GM21423 (cell line): ENCODE data around the gene INTS2.
"Not testable (repeated sequence)": the region's sequence is repeated elsewhere in the genome, so short reads cannot be mapped to it uniquely, and the experiment has no call there.

Experiments used
- ATAC-seq: cut with Tn5 transposase; IDR thresholded peaks from one replicate; pipeline ENCODE4 v1.9.1; 2021; ENCODE audit warnings: mild to moderate bottlenecking, moderate library complexity; ENCODE audit not compliant: unreplicated experiment

The INTS2 gene

DNA sequence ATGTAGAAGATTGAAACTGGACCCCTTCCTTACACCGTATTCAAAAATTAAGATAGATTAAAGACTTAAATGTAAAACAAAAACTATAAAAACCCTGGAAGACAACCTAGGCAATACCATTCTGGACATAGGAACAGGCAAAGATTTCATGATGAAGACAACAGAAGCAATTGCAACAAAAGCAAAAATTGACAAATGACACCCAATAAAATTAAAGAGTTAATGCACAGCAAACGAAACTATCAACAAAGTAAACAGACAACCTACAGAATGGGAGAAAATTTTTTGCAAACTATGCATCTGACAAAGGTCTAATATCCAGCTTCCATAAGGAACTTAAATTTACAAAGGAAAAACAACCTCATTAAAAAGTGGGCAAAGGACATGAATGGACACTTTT lies 101.6 kb downstream of the INTS2 start:
- not testable (repeated sequence) for ATAC-seq

DNA sequence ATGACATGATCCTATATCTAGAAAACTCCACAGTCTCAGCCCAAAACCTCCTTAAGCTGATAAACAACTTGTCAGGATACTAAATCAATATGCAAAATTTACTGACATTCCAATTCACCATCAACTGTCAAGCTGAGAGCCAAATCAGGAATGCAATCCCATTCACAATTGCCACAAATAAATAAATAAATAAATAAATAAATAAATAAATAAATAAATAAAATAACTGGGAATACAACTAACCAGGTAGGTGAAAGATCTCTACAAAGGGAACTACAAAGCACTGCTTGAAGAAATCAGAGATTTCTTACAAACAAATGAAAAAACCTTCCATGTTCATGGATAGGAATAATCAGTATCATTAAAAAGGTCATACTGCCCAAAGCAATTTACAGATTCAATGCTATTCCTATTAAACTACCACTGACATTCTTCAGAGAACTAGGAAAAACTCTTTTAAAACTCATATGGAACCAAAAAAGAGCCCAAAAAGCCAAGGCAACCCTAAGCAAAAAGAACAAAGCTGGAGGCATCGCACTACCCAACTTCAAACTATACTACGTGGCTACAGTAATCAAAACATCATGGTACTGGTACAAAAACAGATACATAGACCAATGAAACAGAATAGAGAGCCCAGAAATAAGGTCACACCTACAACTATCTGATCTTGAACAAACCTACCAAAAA lies 102.2 kb downstream of the INTS2 start:
- no peak for ATAC-seq

DNA sequence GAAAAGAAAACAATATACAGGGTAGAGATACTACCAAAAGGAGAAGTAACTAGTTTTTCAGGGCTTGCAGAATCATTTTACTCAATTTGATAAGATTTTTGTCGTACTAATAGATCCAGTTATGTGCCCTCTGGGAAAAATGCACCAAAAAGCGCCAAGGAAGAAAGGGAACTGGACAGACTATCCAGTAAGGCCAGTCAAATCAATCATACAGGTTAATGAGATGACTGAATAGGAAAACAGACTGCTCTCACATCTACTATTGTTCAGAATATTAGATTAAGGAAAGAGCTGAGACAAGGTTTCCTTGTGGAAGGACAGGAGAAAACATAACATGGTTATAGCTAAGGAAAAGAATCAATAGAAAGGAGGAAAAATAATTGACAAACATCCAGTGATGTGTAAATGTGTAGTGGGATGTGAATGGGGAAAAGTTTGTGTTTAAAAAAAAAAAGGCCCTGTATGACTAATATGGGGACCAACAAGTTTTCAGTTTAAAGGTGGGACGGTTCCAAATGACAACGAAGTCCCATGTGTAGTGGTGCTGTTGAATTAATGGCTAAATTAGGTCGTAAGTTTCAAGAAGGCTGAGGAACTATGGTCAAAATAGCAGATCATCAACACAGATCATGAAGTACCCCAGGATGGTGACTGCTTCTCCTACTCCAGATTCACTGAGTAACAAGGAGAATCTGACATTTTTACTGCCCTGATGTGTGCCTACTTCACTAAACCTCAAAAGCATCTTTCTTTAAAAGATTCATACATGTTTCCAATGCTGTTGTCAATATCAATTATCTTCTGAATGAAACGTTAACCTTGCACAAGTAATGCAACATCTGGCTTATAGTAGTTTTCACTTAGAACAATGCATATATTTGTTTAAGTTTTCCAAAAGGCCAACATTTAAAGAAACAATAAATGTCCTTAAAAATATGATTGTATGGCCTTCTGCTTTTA lies 105.2 kb downstream of the INTS2 start:
- ATAC-seq, result no peak

DNA sequence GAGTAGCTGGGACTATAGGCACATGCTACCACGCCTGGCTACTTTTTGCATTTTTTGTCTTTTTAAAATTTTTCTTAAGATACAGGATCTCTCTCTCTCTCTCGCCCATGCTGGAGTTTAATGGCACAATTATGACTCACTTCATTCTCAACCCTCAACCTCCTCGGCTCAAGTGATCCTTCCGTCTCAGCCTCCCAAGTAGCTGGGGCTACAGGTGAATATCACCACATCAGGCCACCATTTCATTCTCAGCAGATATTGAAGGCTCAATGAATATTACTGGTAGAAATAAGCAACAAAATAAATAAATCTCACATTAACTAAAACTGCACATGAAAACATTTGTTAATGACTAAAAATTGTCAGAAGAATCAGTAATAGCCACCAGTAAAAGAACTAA lies 106.1 kb downstream of the INTS2 start:
- no peak for ATAC-seq

DNA sequence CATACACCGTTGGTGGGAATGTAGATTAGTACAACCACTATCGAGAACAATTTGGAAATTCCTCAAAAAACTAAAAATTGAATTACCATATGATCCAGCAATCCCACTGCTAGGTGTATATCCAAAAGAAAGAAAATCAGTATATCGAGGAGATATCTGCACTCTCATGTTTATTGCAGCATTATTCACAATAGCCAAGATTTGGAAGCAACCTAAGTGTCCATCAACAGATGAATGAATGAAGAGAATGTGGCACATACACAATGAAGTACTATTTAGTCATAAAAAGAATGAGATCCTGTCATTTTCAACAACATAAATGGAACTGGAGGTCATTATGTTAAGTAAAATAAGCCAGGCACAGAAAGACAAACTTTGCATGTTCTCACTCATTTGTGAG lies 108.5 kb downstream of the INTS2 start:
- ATAC-seq, result not testable (repeated sequence)

DNA sequence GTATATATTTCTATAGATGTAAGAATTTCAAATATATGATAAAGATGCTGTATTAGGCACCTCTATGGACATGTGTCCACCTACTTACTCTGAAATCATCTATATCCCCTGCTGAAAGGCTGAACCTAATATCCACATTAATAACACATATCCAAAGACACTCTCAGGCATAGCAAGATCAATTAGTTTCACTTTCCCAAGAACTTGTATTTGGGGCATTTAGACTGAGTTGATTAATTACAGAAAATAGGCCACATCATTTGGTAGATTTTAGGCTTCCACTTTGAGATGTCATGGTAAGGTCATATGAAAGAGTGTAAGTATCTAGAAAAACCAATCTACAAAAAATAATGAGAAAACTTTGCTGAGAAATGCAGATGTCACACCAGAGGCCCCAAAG lies 109.6 kb downstream of the INTS2 start:
- ATAC-seq, result no peak

DNA sequence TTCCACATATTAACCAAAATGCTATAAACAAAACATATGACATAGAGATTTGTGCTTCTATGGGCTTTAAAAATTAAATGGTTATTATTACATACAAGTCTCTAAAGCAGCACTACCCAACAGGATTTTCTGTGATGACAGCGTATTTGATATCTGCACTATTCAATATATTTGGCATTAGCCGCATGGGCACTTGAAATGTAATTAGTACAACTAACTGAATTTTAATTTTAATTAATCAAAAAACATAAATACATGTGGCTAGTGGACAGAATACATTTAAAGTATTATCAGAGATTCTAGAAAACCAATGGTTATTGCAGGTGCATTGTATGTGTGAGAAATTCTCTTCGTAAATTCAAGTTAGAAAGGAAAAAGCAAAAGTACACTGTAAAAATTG lies 110.3 kb downstream of the INTS2 start:
- no peak for ATAC-seq

DNA sequence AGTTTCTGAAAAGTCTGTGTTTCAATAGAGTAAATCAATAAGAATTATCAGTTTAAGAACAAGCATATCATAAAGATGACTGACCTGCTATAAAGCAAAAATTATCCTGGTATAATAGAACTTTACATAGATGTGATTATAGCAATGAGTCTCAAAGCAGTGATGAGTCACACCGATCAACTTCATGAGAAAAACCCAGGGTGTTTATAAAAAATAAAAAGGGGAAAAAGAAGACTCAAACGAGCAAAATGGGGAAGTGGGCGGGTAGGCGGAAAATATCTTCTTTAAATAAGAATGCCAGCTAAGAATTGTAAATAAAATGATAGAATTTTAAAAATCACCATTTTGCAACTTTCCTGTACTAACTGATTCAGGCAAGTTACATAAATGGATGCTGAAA lies 111.2 kb downstream of the INTS2 start:
- no peak for ATAC-seq

DNA sequence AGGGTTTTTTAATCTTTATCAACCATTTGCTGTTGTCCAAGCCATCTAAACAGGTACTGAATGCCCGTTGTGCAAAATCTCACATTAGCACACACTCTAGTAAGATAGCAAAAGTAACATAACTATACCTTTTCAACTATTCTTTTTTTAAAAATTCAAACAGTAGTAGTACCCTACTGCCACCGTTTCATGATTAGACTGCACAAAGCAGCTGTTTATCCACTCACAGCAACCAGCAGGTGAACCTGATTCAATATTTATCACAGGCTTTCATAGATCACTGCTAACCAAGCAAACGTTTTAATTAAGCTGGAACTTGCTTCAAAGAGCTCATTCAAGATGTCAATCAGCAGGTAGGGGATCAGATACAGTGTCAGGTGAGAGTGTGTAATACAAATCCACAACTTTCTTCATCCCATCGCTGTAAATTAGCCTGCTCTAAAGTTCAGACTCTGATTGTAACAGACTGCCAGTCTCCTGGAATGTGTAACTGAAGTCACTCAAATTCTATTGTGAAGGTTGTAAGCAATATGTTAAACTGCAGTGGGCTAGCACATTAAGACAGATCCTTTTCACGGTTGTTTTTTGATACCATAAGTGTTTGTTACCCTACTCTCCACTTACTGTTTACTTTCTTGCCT lies 111.8 kb downstream of the INTS2 start:
- ATAC-seq, result no peak
